HCT116 (cell line): ENCODE data around the gene TEX101. TPM values are rescaled to one million over a fixed set of nuclear protein-coding genes. Genes with fewer than 3 reads are reported as not detected.

Experiments
- ATAC-seq: fragments of 200-7000 bp; cut with Tn5 transposase; 2 replicates; pipeline ENCODE4 v1.9.1; 2020; ENCODE audit warnings: mild to moderate bottlenecking, moderate library complexity
- BruUV-seq: library from RNA; stranded (reverse); fragments of 400-500 nt; replicated peaks from 2 replicates; lab custom pipeline; 2021; lab: Mats Ljungman, UMichigan
- CTCF ChIA-PET: fragments of 300-600 bp; sonication (Branson Sonifier 250); formaldehyde crosslinking; loops from one replicate; lab custom pipeline; 2021; ENCODE audit warnings: antibody characterized with exemption; lab: Charles Lee
- POLR2A ChIA-PET: fragments of 300-600, 350-600 bp; sonication (Branson Sonifier 250); formaldehyde crosslinking; loops from one replicate; lab custom pipeline; 2021; ENCODE audit warnings: antibody characterized with exemption; lab: Charles Lee
- RAD21 ChIA-PET, 2 experiments: fragments of 300-600 bp; sonication (Branson Sonifier 250); formaldehyde crosslinking; loops; one replicate each; lab custom pipeline; 2023; ENCODE audit warnings: low total read pairs in 2 of 2; ENCODE audit not compliant: uncharacterized antibody in 2 of 2, unreplicated experiment in 2 of 2, low non-redundant PET in 1 of 2; lab: Charles Lee
- DNase-seq: peaks from one replicate; pipeline ENCODE4 v3.0.0-alpha.2; 2010; ENCODE audit warnings: low read depth, low spot score
- H2AFZ ChIP-seq: fragments of 200-600 bp; shearing (Covaris generic), sonication (generic); 2 replicates; pipeline ENCODE4 v1.6.1; 2017; ENCODE audit warnings: low read depth, mixed run types, mixed read lengths, antibody characterized with exemption, low read length; ENCODE audit not compliant: poor library complexity, severe bottlenecking
- H3K27ac ChIP-seq: 2 replicates; pipeline ENCODE4 v1.5.1; 2012; ENCODE audit warnings: low read depth, low read length
- H3K27me3 ChIP-seq: fragments of 200-600 bp; sonication (generic); 2 replicates; pipeline ENCODE4 v1.6.1; 2016; ENCODE audit warnings: mixed run types, low read length, mixed read lengths; ENCODE audit not compliant: insufficient read depth
- H3K36me3 ChIP-seq, 2 experiments: fragments of 200-500 bp in 1 of 2; fragments of 200-600 bp in 1 of 2; sonication (Bioruptor generic) in 1 of 2; sonication (generic) in 1 of 2; 2 replicates each; pipeline versions ENCODE4 v1.5.1 to v1.6.1; 2014 to 2016; ENCODE audit warnings: low read length in 2 of 2, inconsistent platforms in 1 of 2, mixed read lengths in 1 of 2, mixed run types in 1 of 2; ENCODE audit not compliant: insufficient read depth in 2 of 2, control insufficient read depth in 1 of 2
- H3K4me1 ChIP-seq, 2 experiments: fragments of 200-600 bp in 1 of 2; sonication (generic) in 1 of 2; 2 replicates each; pipeline versions ENCODE4 v1.5.1 to v1.6.1; 2012 to 2017; ENCODE audit warnings: low read length in 2 of 2, inconsistent platforms in 1 of 2, mild to moderate bottlenecking in 1 of 2, mixed read lengths in 1 of 2, mixed run types in 1 of 2, moderate library complexity in 1 of 2; ENCODE audit not compliant: insufficient read depth in 2 of 2, control insufficient read depth in 1 of 2
- H3K4me2 ChIP-seq: fragments of 200-600 bp; sonication (generic); 2 replicates; pipeline ENCODE4 v1.6.1; 2017; ENCODE audit warnings: mixed run types, low read length, mixed read lengths
- H3K4me3 ChIP-seq, 2 experiments: fragments of 200-600 bp in 1 of 2; sonication (generic) in 1 of 2; replicated peaks in 1 of 2; 2 replicates each; pipeline ENCODE4 v1.5.1; 2011 to 2016; ENCODE audit warnings: low read length in 2 of 2, control low read depth in 1 of 2, low read depth in 1 of 2, mild to moderate bottlenecking in 1 of 2, mixed read lengths in 1 of 2, mixed run types in 1 of 2
- H3K79me2 ChIP-seq: fragments of 200-600 bp; sonication (generic); 2 replicates; pipeline ENCODE4 v1.6.1; 2017; ENCODE audit warnings: mild to moderate bottlenecking, mixed run types, low read length, moderate library complexity, mixed read lengths; ENCODE audit not compliant: insufficient read depth
- H3K9ac ChIP-seq: fragments of 200-600 bp; sonication (generic); 2 replicates; pipeline ENCODE4 v1.6.1; 2016; ENCODE audit warnings: low read length, mixed read lengths
- H3K9me2 ChIP-seq: fragments of 200-600 bp; sonication (generic), shearing (Covaris generic); 2 replicates; pipeline ENCODE4 v1.6.1; 2017; ENCODE audit warnings: mixed run types, mild to moderate bottlenecking, moderate library complexity; ENCODE audit not compliant: insufficient read depth
- H3K9me3 ChIP-seq, 2 experiments: fragments of 200-500 bp in 1 of 2; fragments of 200-600 bp in 1 of 2; sonication (Bioruptor generic) in 1 of 2; sonication (generic) in 1 of 2; 2 replicates each; pipeline ENCODE4 v1.6.1; 2014 to 2017; ENCODE audit warnings: low read length in 2 of 2, mixed read lengths in 2 of 2, inconsistent platforms in 1 of 2, low read depth in 1 of 2, mild to moderate bottlenecking in 1 of 2, mixed run types in 1 of 2, moderate library complexity in 1 of 2; ENCODE audit not compliant: control insufficient read depth in 1 of 2, insufficient read depth in 1 of 2
- H4K20me1 ChIP-seq: fragments of 200-600 bp; sonication (generic), shearing (Covaris generic); 2 replicates; pipeline ENCODE4 v1.6.1; 2017; ENCODE audit warnings: mixed run types, mild to moderate bottlenecking, moderate library complexity; ENCODE audit not compliant: insufficient read depth
- POLR2AphosphoS5 ChIP-seq: IDR thresholded peaks from 2 replicates; pipeline ENCODE4 v1.6.1; 2011; ENCODE audit warnings: mild to moderate bottlenecking, low read depth, low read length, moderate library complexity
- REST ChIP-seq: IDR thresholded peaks from 2 replicates; pipeline ENCODE4 v1.6.1; 2012; ENCODE audit warnings: low read depth
- intact Hi-C: fragments of 100-400 bp; cut with micrococcal nuclease; formaldehyde crosslinking; loops from 2 replicates; pipeline ENCODE4 v1.10.0; 2022
- total RNA-seq: library from RNA; stranded (reverse); gene quantifications from one replicate; pipeline ENCODE4 v1.2.1, GENCODE V29; 2021; ENCODE audit not compliant: unreplicated experiment

TEX101 gene
- total RNA-seq, 1 experiment from 2014 or later: not detected

- intact Hi-C loops: no loop called here
- peak overlapping the region; percentile 100 for H3K4me2 ChIP-seq
- no peaks in the 10 kb centered on the region for H3K36me3 ChIP-seq
- H3K27me3 ChIP-seq: no peaks in the 10 kb centered on the region
- no peaks in the 10 kb centered on the region for H3K9me2 ChIP-seq
- ATAC-seq (peak; percentile 53), DNase-seq (no peak)
- H3K9me3 ChIP-seq: no peaks in the 10 kb centered on the region
- peak overlapping the region; percentile 65 for H3K9ac ChIP-seq
- CTCF ChIA-PET: interaction anchor here (1.2 to 3.0 kb wide), 5 partner anchors 11 to 56 kb away, joined by 4 to 19 read pairs (median 4); no protein-coding TSS in a partner anchor
- H2AFZ ChIP-seq: peak overlapping the region; percentile 92
- no peaks in the 10 kb centered on the region for H3K79me2 ChIP-seq
- RAD21 ChIA-PET: interaction anchor here in 1 of 2 experiments (0.9 kb wide), 1 partner anchor 40 kb away, joined by 3 read pairs; the partner anchor contains the start of gene PHLDB3
- H4K20me1 ChIP-seq: no peaks in the 10 kb centered on the region
- H3K4me3 ChIP-seq: peak overlapping the region; percentile 60 to 73
- POLR2A ChIA-PET: interaction anchor here (1.2 to 1.8 kb wide), 5 partner anchors 11 to 204 kb away, joined by 3 to 8 read pairs (median 5); partner anchors contain the start of gene ZNF575
- peak overlapping the region; percentile 26; the same call in 1 of the 2 replicates for H3K27ac ChIP-seq
- H3K4me1 ChIP-seq: peaks cover 22 to 61% of the 10 kb centered on the region in 2 experiments
- no TSS peak for BruUV-seq
- no peak for TF ChIP-seq REST
- no peak for TF ChIP-seq POLR2AphosphoS5
Measured at GRCh38 chr19:43464134-43464775, 49.6 kb downstream of the TEX101 start.
